ENCODE results near the gene UGT1A6. TPM values are rescaled to one million over a fixed set of nuclear protein-coding genes. Genes with fewer than 3 reads are reported as not detected.
A peak's percentile ranks its signal among the peaks of the same experiment; 100 is the strongest.

UGT1A6 gene
- polyA plus RNA-seq, 6 donors from 2014 or later: not detected

- peaks cover 7 to 32% (median 28%) of the 10 kb centered on the region in 3 donors for H3K27me3 Mint-ChIP-seq
- peaks cover 0 to 11% (median 2%) of the 10 kb centered on the region in 7 donors for H3K9me3 Mint-ChIP-seq
- H3K4me1 Mint-ChIP-seq: peaks cover 0 to 6% (median 0%) of the 10 kb centered on the region in 3 donors
- no peak for DNase-seq
- no peak overlapping the region for H3K4me3 Mint-ChIP-seq
- ATAC-seq (ENCODE audit: low read depth in 2 of 2): no peak
- H3K36me3 Mint-ChIP-seq: no peaks in the 10 kb centered on the region
- H3K27ac Mint-ChIP-seq: no peak overlapping the region
These were observed 19.8 kb upstream of the UGT1A6 start for GRCh38 chr2:233672886-233673285.

- no peak overlapping the region for H3K4me3 Mint-ChIP-seq
- DNase-seq (no peak), ATAC-seq (ENCODE audit: low read depth in 2 of 2) (no peak)
- peaks cover 0 to 28% (median 24%) of the 10 kb centered on the region in 3 donors for H3K27me3 Mint-ChIP-seq
- no peaks in the 10 kb centered on the region for H3K36me3 Mint-ChIP-seq
- H3K9me3 Mint-ChIP-seq: peaks cover 0 to 3% (median 0%) of the 10 kb centered on the region in 7 donors
- peak overlapping the region in 1 of 6 donors; percentile 54 for H3K27ac Mint-ChIP-seq
- peaks cover 0 to 6% (median 0%) of the 10 kb centered on the region in 3 donors for H3K4me1 Mint-ChIP-seq
These were observed 18.8 kb upstream of the UGT1A6 start for GRCh38 chr2:233673896-233674295.

GRCh38 chr2:233674314-233674713 lies 18.4 kb upstream of the UGT1A6 start:
- peaks cover 0 to 29% (median 24%) of the 10 kb centered on the region in 3 donors for H3K27me3 Mint-ChIP-seq
- no peaks in the 10 kb centered on the region for H3K36me3 Mint-ChIP-seq
- H3K4me1 Mint-ChIP-seq: peaks cover 0 to 6% (median 0%) of the 10 kb centered on the region in 3 donors
- DNase-seq (no peak), ATAC-seq (ENCODE audit: low read depth in 2 of 2) (no peak)
- no peak overlapping the region for H3K4me3 Mint-ChIP-seq
- peak overlapping the region in 1 of 6 donors; percentile 54 for H3K27ac Mint-ChIP-seq
- peaks cover 0 to 3% (median 0%) of the 10 kb centered on the region in 7 donors for H3K9me3 Mint-ChIP-seq

GRCh38 chr2:233674995-233675394 lies 17.7 kb upstream of the UGT1A6 start:
- H3K36me3 Mint-ChIP-seq: no peaks in the 10 kb centered on the region
- H3K27ac Mint-ChIP-seq: no peak overlapping the region
- H3K4me1 Mint-ChIP-seq: peaks cover 0 to 6% (median 0%) of the 10 kb centered on the region in 3 donors
- ATAC-seq (ENCODE audit: low read depth in 2 of 2) (no peak), DNase-seq (no peak)
- H3K9me3 Mint-ChIP-seq: peaks cover 0 to 3% (median 0%) of the 10 kb centered on the region in 7 donors
- H3K27me3 Mint-ChIP-seq: peaks cover 5 to 36% (median 23%) of the 10 kb centered on the region in 3 donors
- H3K4me3 Mint-ChIP-seq: no peak overlapping the region

DNA sequence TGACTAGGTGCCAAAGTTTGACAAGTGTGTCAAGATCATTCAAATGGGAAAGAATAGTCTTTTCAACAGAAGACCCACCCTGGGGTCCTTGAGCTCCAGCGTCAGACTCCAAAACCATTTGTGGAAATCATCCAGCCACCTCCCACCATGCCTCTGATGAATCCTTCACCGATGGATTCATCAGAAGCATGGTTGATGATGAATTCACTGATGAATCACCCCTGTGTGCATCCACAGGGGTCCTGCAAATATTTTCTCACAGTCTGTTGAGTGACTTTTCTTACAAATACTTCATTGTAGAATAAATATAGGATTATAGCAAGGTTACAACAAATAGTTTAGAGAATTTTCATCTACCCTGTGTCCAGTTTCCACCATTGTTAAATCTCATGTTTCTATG lies 16.6 kb upstream of the UGT1A6 start:
- H3K4me3 Mint-ChIP-seq: no peak overlapping the region
- ATAC-seq (ENCODE audit: low read depth in 2 of 2): no peak
- peaks cover 0 to under 1% (median 0%) of the 10 kb centered on the region in 7 donors for H3K9me3 Mint-ChIP-seq
- peaks cover 5 to 34% (median 12%) of the 10 kb centered on the region in 3 donors for H3K27me3 Mint-ChIP-seq
- H3K4me1 Mint-ChIP-seq: peaks cover 0 to 6% (median 0%) of the 10 kb centered on the region in 3 donors
- no peaks in the 10 kb centered on the region for H3K36me3 Mint-ChIP-seq
- DNase-seq: no peak
- H3K27ac Mint-ChIP-seq: no peak overlapping the region

GRCh38 chr2:233679196-233679595 lies 13.5 kb upstream of the UGT1A6 start:
- H3K27me3 Mint-ChIP-seq: peaks cover 5 to 23% (median 5%) of the 10 kb centered on the region in 3 donors
- H3K9me3 Mint-ChIP-seq: no peaks in the 10 kb centered on the region
- no peak for ATAC-seq (ENCODE audit: low read depth in 2 of 2)
- H3K36me3 Mint-ChIP-seq: no peaks in the 10 kb centered on the region
- no peak overlapping the region for H3K4me3 Mint-ChIP-seq
- H3K27ac Mint-ChIP-seq: no peak overlapping the region
- DNase-seq: no peak
- H3K4me1 Mint-ChIP-seq: peaks cover 0 to 20% (median 13%) of the 10 kb centered on the region in 3 donors

GRCh38 chr2:233680361-233681045 lies 12.2 kb upstream of the UGT1A6 start:
- H3K9me3 Mint-ChIP-seq: no peaks in the 10 kb centered on the region

DNA sequence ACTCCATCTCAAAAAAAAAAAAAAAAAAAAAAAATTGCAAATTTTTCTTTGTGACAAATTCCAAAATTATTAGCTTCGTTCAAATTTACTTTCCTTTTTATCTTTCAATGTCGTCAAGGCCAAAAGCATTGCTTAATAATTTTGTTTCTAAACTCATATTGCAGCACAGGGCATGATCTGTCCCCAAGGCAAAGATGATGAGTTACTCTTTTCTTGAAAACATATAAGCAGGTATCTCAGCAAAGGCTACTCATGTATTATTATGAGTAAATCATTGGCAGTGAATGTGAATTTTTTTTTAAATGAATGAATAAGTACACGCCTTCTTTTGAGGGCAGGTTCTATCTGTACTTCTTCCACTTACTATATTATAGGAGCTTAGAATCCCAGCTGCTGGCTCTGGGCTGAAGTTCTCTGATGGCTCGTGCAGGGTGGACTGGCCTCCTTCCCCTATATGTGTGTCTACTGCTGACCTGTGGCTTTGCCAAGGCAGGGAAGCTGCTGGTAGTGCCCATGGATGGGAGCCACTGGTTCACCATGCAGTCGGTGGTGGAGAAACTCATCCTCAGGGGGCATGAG lies 11.1 kb upstream of the UGT1A6 start, which contains the start of gene UGT1A7:
UGT1A7 (plus strand) TSS at position 381 of the 579 bp plus-strand sequence; CDS start at position 418, 37 bp downstream.
- Mint-ChIP-seq H3K27ac (peak within 1 kb of the TSS in 1 of 6 donors; percentile 54), H3K4me3 (peak within 1 kb of the TSS in 2 of 8 donors; percentile 9 to 36), H3K9me3 (no peaks in the 10 kb centered on the region), H3K27me3 (peaks cover 5 to 14% (median 5%) of the 10 kb centered on the region in 3 donors), H3K36me3 (no peaks in the 10 kb centered on the region), H3K4me1 (peaks cover 0 to 20% (median 13%) of the 10 kb centered on the region in 3 donors)
- no peak for ATAC-seq (ENCODE audit: low read depth in 2 of 2)
- no peak for DNase-seq

More at GRCh38 chr2:233680361-233681045, 12.2 kb upstream of the UGT1A6 start:
- no peak overlapping the region for H3K4me3 Mint-ChIP-seq
- no peak overlapping the region for H3K27ac Mint-ChIP-seq
- H3K36me3 Mint-ChIP-seq: no peaks in the 10 kb centered on the region
- ATAC-seq (ENCODE audit: low read depth in 2 of 2) (no peak), DNase-seq (no peak)
- peaks cover 0 to 20% (median 13%) of the 10 kb centered on the region in 3 donors for H3K4me1 Mint-ChIP-seq
- peaks cover 5 to 23% (median 5%) of the 10 kb centered on the region in 3 donors for H3K27me3 Mint-ChIP-seq

GRCh38 chr2:233684640-233685039 lies 8.1 kb upstream of the UGT1A6 start:
- Mint-ChIP-seq H3K36me3 (no peaks in the 10 kb centered on the region), H3K4me3 (no peak overlapping the region), H3K9me3 (no peaks in the 10 kb centered on the region), H3K4me1 (peaks cover 5 to 26% (median 21%) of the 10 kb centered on the region in 3 donors), H3K27me3 (peaks cover 6 to 14% (median 7%) of the 10 kb centered on the region in 3 donors), H3K27ac (no peak overlapping the region)
- no peak for DNase-seq
- no peak for ATAC-seq (ENCODE audit: low read depth in 2 of 2)

DNA sequence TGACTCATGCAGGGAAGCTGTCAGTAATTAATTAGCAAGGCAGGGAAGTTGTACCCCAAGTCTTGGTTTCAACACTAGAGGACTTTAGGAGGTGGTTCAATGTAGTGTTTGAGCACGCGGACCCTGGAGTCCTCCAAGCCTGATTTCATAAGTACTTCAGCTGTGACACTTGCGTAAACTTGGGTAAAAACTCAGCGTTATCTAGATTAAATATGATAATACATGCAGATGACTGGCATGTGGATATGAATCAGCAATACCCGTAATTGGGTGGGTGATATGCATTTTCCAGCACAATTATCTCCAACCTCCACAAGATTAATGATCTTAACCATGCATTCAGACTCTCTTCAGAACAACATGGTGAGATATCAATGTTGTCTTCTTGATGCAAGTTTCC lies 5.8 kb upstream of the UGT1A6 start:
- Mint-ChIP-seq H3K27me3 (peaks cover 4 to 9% (median 8%) of the 10 kb centered on the region in 3 donors), H3K9me3 (no peaks in the 10 kb centered on the region), H3K27ac (no peak overlapping the region), H3K4me3 (no peak overlapping the region), H3K36me3 (no peaks in the 10 kb centered on the region), H3K4me1 (peaks cover 5 to 23% (median 19%) of the 10 kb centered on the region in 3 donors)
- no peak for ATAC-seq (ENCODE audit: low read depth in 2 of 2)
- no peak for DNase-seq

DNA sequence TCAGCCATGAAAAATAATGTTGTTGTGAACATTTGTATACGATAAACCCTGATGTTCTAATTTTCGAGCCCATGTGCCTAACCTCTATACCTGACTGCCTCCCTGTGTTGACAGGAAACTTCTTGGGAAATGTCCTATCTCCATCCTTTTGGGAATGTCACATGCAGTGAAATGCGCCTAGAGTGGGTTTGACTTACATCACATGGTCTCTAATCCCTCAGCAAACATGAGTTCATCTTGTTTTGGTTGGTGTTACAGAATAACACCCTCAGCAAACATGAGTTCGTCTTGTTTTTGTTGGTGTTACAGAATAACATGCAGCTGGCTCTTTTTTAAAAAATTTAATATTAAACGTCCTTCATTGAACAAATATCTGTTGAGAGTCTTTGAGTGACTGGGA lies 4.3 kb upstream of the UGT1A6 start:
- no peaks in the 10 kb centered on the region for H3K9me3 Mint-ChIP-seq
- no peaks in the 10 kb centered on the region for H3K36me3 Mint-ChIP-seq
- no peak overlapping the region for H3K27ac Mint-ChIP-seq
- no peak for ATAC-seq (ENCODE audit: low read depth in 2 of 2)
- DNase-seq: no peak
- H3K27me3 Mint-ChIP-seq: peaks cover 4 to 15% (median 8%) of the 10 kb centered on the region in 3 donors
- peaks cover 5 to 9% (median 8%) of the 10 kb centered on the region in 3 donors for H3K4me1 Mint-ChIP-seq
- H3K4me3 Mint-ChIP-seq: no peak overlapping the region

GRCh38 chr2:233689031-233689430 lies 3.7 kb upstream of the UGT1A6 start:
- DNase-seq (no peak), ATAC-seq (ENCODE audit: low read depth in 2 of 2) (no peak)
- Mint-ChIP-seq H3K27ac (no peak overlapping the region), H3K27me3 (peaks cover 4 to 20% (median 8%) of the 10 kb centered on the region in 3 donors), H3K4me3 (peak overlapping the region in 1 of 8 donors; percentile 1), H3K4me1 (peaks cover 5 to 8% (median 6%) of the 10 kb centered on the region in 3 donors), H3K9me3 (no peaks in the 10 kb centered on the region), H3K36me3 (no peaks in the 10 kb centered on the region)

- Mint-ChIP-seq H3K36me3 (no peaks in the 10 kb centered on the region), H3K27me3 (peaks cover 4 to 20% (median 8%) of the 10 kb centered on the region in 3 donors), H3K27ac (no peak overlapping the region)
These were observed 3.2 kb upstream of the UGT1A6 start for GRCh38 chr2:233689501-233689900.

More at GRCh38 chr2:233689501-233689900, 3.2 kb upstream of the UGT1A6 start:
- H3K4me3 Mint-ChIP-seq: no peak overlapping the region
- peaks cover 5 to 8% (median 6%) of the 10 kb centered on the region in 3 donors for H3K4me1 Mint-ChIP-seq
- ATAC-seq (ENCODE audit: low read depth in 2 of 2): no peak
- DNase-seq: no peak
- H3K9me3 Mint-ChIP-seq: no peaks in the 10 kb centered on the region

Measured in naive B cell (primary cell).